Lung (tissue), 12 donors: ENCODE data around the gene IL24. TPM values are rescaled to one million over a fixed set of nuclear protein-coding genes. Genes with fewer than 3 reads are reported as not detected.
A peak's percentile ranks its signal among the peaks of the same experiment; 100 is the strongest.

Experiments used
- ATAC-seq: fragments of 200-7000 bp; cut with Tn5 transposase; one replicate; pipeline ENCODE4 v1.9.1; 2020; ENCODE audit warnings: moderate number of reproducible peaks; ENCODE audit not compliant: insufficient read depth, low FRiP score
- DNase-seq, 3 donors: peaks; one replicate each; pipeline ENCODE4 v3.0.0-alpha.2; 2013 to 2017
- H3K27ac ChIP-seq, 2 donors: one replicate each; pipeline ENCODE4 v1.5.1; 2013; ENCODE audit warnings: mild to moderate bottlenecking in 2 of 2, moderate library complexity in 2 of 2, control low read depth in 1 of 2, inconsistent platforms in 1 of 2, low read depth in 1 of 2, low read length in 1 of 2
- H3K27me3 ChIP-seq, 3 donors: one replicate each; pipeline ENCODE4 v1.5.1; 2013; ENCODE audit warnings: low read length in 2 of 3; ENCODE audit not compliant: control insufficient read depth in 3 of 3, insufficient read depth in 3 of 3
- H3K36me3 ChIP-seq, 4 donors: one replicate each; pipeline ENCODE4 v1.5.1; 2013; ENCODE audit warnings: low read length in 4 of 4, mild to moderate bottlenecking in 1 of 4, moderate library complexity in 1 of 4; ENCODE audit not compliant: control insufficient read depth in 4 of 4, insufficient read depth in 4 of 4
- H3K4me1 ChIP-seq, 5 donors: one replicate each; pipeline ENCODE4 v1.5.1; 2013; ENCODE audit warnings: low read length in 5 of 5, mild to moderate bottlenecking in 2 of 5, moderate library complexity in 1 of 5; ENCODE audit not compliant: control insufficient read depth in 5 of 5, insufficient read depth in 5 of 5
- H3K4me3 ChIP-seq: one replicate; pipeline ENCODE4 v1.5.1; 2013; ENCODE audit warnings: mild to moderate bottlenecking, control low read depth, moderate library complexity
- H3K9ac ChIP-seq, 2 donors: one replicate each; pipeline ENCODE4 v1.5.1; 2013; ENCODE audit warnings: low read length in 2 of 2, control low read depth in 1 of 2; ENCODE audit not compliant: insufficient read depth in 1 of 2
- H3K9me3 ChIP-seq, 4 donors: one replicate each; pipeline ENCODE4 v1.5.1; 2013; ENCODE audit warnings: low read length in 3 of 4, mild to moderate bottlenecking in 1 of 4, moderate library complexity in 1 of 4; ENCODE audit not compliant: control insufficient read depth in 4 of 4, insufficient read depth in 3 of 4
- WGBS, 2 donors: extraction: QIAGEN DNeasy Blood & Tissue Kit; methylation state at CpG; one replicate each; pipeline ENCODE4 v1.1.7; 2013; 5-methylcytosine and 5-hydroxymethylcytosine counted together
- polyA plus RNA-seq, 2 donors: library from polyadenylated mRNA; stranded (reverse); fragments of 200-250 nt; gene quantifications; one replicate each; pipeline ENCODE4 v1.2.1, GENCODE V29; 2013
- total RNA-seq, 2 donors: library from RNA; depleted of rRNA in 1 of 2; stranded (reverse); fragments of >200 nt in 1 of 2; gene quantifications; one replicate each; pipeline ENCODE4 v1.2.1, GENCODE V29; 2014 to 2021
- TF ChIP-seq, protein P1 (sequence below): IDR thresholded peaks from 2 replicates; pipeline ENCODE4 v1.5.1; 2012; ENCODE audit warnings: mild to moderate bottlenecking; ENCODE audit errors: control extremely low read depth, extremely low read depth
- donor health status: control.
- donor health status: control.
- donor health status: Bipolar disorder and iron deficiency.
- donor health status: healthy.
- donor health status: DM: yes; HTN: yes; CAD: no.

The IL24 gene
- total and polyA plus RNA-seq, 4 donors = 0.67 to 8.7 TPM; not detected in 2

- Histone ChIP-seq H3K4me3 (no peak overlapping the region), H3K9me3 (no peaks in the 10 kb centered on the region), H3K27me3 (peaks cover 0 to 5% (median 0%) of the 10 kb centered on the region in 3 donors), H3K36me3 (no peaks in the 10 kb centered on the region), H3K27ac (no peak overlapping the region), H3K9ac (no peak overlapping the region), H3K4me1 (no peaks in the 10 kb centered on the region)
- TF ChIP-seq, protein P1, sequence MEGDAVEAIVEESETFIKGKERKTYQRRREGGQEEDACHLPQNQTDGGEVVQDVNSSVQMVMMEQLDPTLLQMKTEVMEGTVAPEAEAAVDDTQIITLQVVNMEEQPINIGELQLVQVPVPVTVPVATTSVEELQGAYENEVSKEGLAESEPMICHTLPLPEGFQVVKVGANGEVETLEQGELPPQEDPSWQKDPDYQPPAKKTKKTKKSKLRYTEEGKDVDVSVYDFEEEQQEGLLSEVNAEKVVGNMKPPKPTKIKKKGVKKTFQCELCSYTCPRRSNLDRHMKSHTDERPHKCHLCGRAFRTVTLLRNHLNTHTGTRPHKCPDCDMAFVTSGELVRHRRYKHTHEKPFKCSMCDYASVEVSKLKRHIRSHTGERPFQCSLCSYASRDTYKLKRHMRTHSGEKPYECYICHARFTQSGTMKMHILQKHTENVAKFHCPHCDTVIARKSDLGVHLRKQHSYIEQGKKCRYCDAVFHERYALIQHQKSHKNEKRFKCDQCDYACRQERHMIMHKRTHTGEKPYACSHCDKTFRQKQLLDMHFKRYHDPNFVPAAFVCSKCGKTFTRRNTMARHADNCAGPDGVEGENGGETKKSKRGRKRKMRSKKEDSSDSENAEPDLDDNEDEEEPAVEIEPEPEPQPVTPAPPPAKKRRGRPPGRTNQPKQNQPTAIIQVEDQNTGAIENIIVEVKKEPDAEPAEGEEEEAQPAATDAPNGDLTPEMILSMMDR = no peak
- ATAC-seq (no peak), DNase-seq (no peak)
These were observed 29.5 kb upstream of the IL24 start for GRCh38 chr1:206867716-206868115.

- TF ChIP-seq, protein P1 = no peak
- whole genome bisulfite sequencing, 2 donors = 71 to 73% methylated on average over 1 of the region's 1 CpG
- Histone ChIP-seq H3K9me3 (no peaks in the 10 kb centered on the region), H3K9ac (no peak overlapping the region), H3K4me1 (no peaks in the 10 kb centered on the region), H3K36me3 (no peaks in the 10 kb centered on the region), H3K4me3 (no peak overlapping the region), H3K27ac (no peak overlapping the region), H3K27me3 (peaks cover 0 to 5% (median 0%) of the 10 kb centered on the region in 3 donors)
- DNase-seq (no peak), ATAC-seq (no peak)
These were observed 29.0 kb upstream of the IL24 start for GRCh38 chr1:206868264-206868663.

- no peak overlapping the region for H3K9ac ChIP-seq
- no peak for DNase-seq
- H3K9me3 ChIP-seq = peaks cover 0 to 6% (median under 1%) of the 10 kb centered on the region in 4 donors
- H3K27ac ChIP-seq = no peak overlapping the region
- H3K4me1 ChIP-seq = no peaks in the 10 kb centered on the region
- TF ChIP-seq, protein P1 = no peak
- H3K27me3 ChIP-seq = peaks cover 0 to 5% (median 0%) of the 10 kb centered on the region in 3 donors
- no peaks in the 10 kb centered on the region for H3K36me3 ChIP-seq
- ATAC-seq = no peak
- 87 to 92% methylated on average over 3 of the region's 3 CpGs for WGBS, 2 donors
- H3K4me3 ChIP-seq = no peak overlapping the region
These were observed 25.1 kb upstream of the IL24 start for GRCh38 chr1:206872139-206872538.

- H3K4me1 ChIP-seq = no peaks in the 10 kb centered on the region
- H3K9ac ChIP-seq = no peak overlapping the region
- H3K4me3 ChIP-seq = no peak overlapping the region
- peaks cover 1 to 13% (median 6%) of the 10 kb centered on the region in 4 donors for H3K9me3 ChIP-seq
- H3K27me3 ChIP-seq = no peaks in the 10 kb centered on the region
- TF ChIP-seq, protein P1 = no peak
- WGBS, 2 donors = 68 to 89% methylated on average over 3 of the region's 3 CpGs
- no peaks in the 10 kb centered on the region for H3K36me3 ChIP-seq
- DNase-seq (no peak), ATAC-seq (peak; percentile 62)
- no peak overlapping the region for H3K27ac ChIP-seq
These were observed 23.5 kb upstream of the IL24 start for GRCh38 chr1:206873603-206874188.
